Adrenal gland (tissue), 5 donors: ENCODE measurements around the gene ARHGDIA.

Experiments
- CTCF ChIP-seq, 6 experiments: fragments of 450-650 bp in 4 of 6; fragments of 200-600 bp in 2 of 6; sonication (generic) in 1 of 6; IDR thresholded peaks; 1 replicate in 5 of 6; 2 replicates in 1 of 6; pipeline versions ENCODE4 v1.5.1 to v1.8.0; 2016 to 2021; ENCODE audit warnings: antibody characterized with exemption in 6 of 6, mild to moderate bottlenecking in 2 of 6, moderate library complexity in 1 of 6
- POLR2A ChIP-seq, 2 donors: fragments of 450-650 bp; IDR thresholded peaks; one replicate each; pipeline ENCODE4 v1.6.1; 2017; ENCODE audit warnings: antibody characterized with exemption in 2 of 2, mild to moderate bottlenecking in 2 of 2, moderate library complexity in 1 of 2
- donor health status: DM: no; HTN: no; CAD: no.

GRCh38 chr17:81833921-81834830 lies 37.0 kb downstream of the ARHGDIA start:
- TF ChIP-seq CTCF (IDR thresholded peaks at IDR 0.05) (no peak), POLR2A (IDR thresholded peaks at IDR 0.05) (no peak)
